SK-N-SH (cell line): ENCODE measurements around the gene DCAF10. TPM values are rescaled to one million over a fixed set of nuclear protein-coding genes. Genes with fewer than 3 reads are reported as not detected.
"Not testable (repeated sequence)": the region's sequence is repeated elsewhere in the genome, so short reads cannot be mapped to it uniquely, and the experiment has no call there.

Source experiments
- CTCF ChIA-PET: fragments of 300-600, 350-600 bp; formaldehyde crosslinking; extraction: SDS; loops from one replicate; lab custom pipeline; 2021; lab: Yijun Ruan, JAX
- POLR2A ChIA-PET: fragments of 350-600 bp; sonication (Branson Sonifier 250); formaldehyde crosslinking; extraction: SDS; loops from one replicate; lab custom pipeline; 2020; ENCODE audit warnings: antibody characterized with exemption, inconsistent platforms; lab: Yijun Ruan, JAX
- DNase-seq: peaks from one replicate; pipeline ENCODE4 v3.0.0; 2012
- H2AFZ ChIP-seq: fragments of 200-600 bp; sonication (generic); 2 replicates; pipeline ENCODE4 v1.8.1; 2016; ENCODE audit warnings: antibody characterized with exemption, mild to moderate bottlenecking, low read depth
- H3F3A ChIP-seq: fragments of 200-600 bp; sonication (generic); replicated peaks from 2 replicates; pipeline ENCODE3; 2016; ENCODE audit warnings: antibody characterized with exemption, mild to moderate bottlenecking; ENCODE audit not compliant: insufficient read depth
- H3K27ac ChIP-seq, 2 experiments: fragments of 200-500 bp in 1 of 2; fragments of 200-600 bp in 1 of 2; sonication (Bioruptor generic) in 1 of 2; sonication (generic), shearing (Covaris generic) in 1 of 2; 2 replicates each; pipeline versions ENCODE4 v1.5.1 to v1.6.1; 2014 to 2016; ENCODE audit warnings: low read depth in 2 of 2, inconsistent platforms in 1 of 2, low read length in 1 of 2, mild to moderate bottlenecking in 1 of 2, mixed read lengths in 1 of 2
- H3K27me3 ChIP-seq: fragments of 200-600 bp; sonication (generic), shearing (Covaris generic); 2 replicates; pipeline ENCODE4 v1.6.1; 2016; ENCODE audit warnings: mixed run types; ENCODE audit not compliant: insufficient read depth
- H3K36me3 ChIP-seq, 2 experiments: fragments of 200-500 bp in 1 of 2; fragments of 200-600 bp in 1 of 2; sonication (Bioruptor generic) in 1 of 2; sonication (generic) in 1 of 2; replicated peaks in 1 of 2; 2 replicates each; pipeline versions ENCODE3 to v1.5.1; 2014 to 2016; ENCODE audit warnings: low read length in 1 of 2, mild to moderate bottlenecking in 1 of 2; ENCODE audit not compliant: insufficient read depth in 2 of 2, control insufficient read depth in 1 of 2
- H3K4me1 ChIP-seq, 2 experiments: fragments of 200-500 bp in 1 of 2; fragments of 200-600 bp in 1 of 2; sonication (Bioruptor generic) in 1 of 2; sonication (generic), shearing (Covaris generic) in 1 of 2; 2 replicates each; pipeline versions ENCODE4 v1.5.1 to v1.6.1; 2014 to 2016; ENCODE audit warnings: low read depth in 1 of 2, low read length in 1 of 2, mixed run types in 1 of 2; ENCODE audit not compliant: insufficient read depth in 2 of 2, control insufficient read depth in 1 of 2
- H3K4me2 ChIP-seq: fragments of 200-600 bp; sonication (generic), shearing (Covaris generic); 2 replicates; pipeline ENCODE4 v1.6.1; 2017; ENCODE audit warnings: mixed run types
- H3K4me3 ChIP-seq, 2 experiments: fragments of 200-500 bp in 1 of 2; fragments of 200-600 bp in 1 of 2; sonication (Bioruptor generic) in 1 of 2; sonication (generic), shearing (Covaris generic) in 1 of 2; 2 replicates each; pipeline versions ENCODE4 v1.5.1 to v1.8.1; 2014 to 2016; ENCODE audit warnings: low read depth in 2 of 2, inconsistent platforms in 1 of 2, low read length in 1 of 2, mild to moderate bottlenecking in 1 of 2, mixed read lengths in 1 of 2, moderate library complexity in 1 of 2
- H3K79me2 ChIP-seq: fragments of 200-600 bp; sonication (generic); 2 replicates; pipeline ENCODE4 v1.8.1; 2017; ENCODE audit warnings: mild to moderate bottlenecking; ENCODE audit not compliant: insufficient read depth
- H3K9ac ChIP-seq: fragments of 200-600 bp; sonication (generic); 2 replicates; pipeline ENCODE4 v1.6.1; 2017; ENCODE audit warnings: mixed run types
- H3K9me2 ChIP-seq: fragments of 200-600 bp; sonication (generic); 2 replicates; pipeline ENCODE4 v1.6.1; 2017; ENCODE audit warnings: mixed run types
- H3K9me3 ChIP-seq: fragments of 200-600 bp; sonication (generic); 2 replicates; pipeline ENCODE4 v1.6.1; 2017; ENCODE audit warnings: mixed run types, mild to moderate bottlenecking, moderate library complexity
- H4K20me1 ChIP-seq: fragments of 200-600 bp; sonication (generic); 2 replicates; pipeline ENCODE4 v1.6.1; 2017; ENCODE audit warnings: mild to moderate bottlenecking, mixed run types; ENCODE audit not compliant: insufficient read depth
- EZH2phosphoT487 ChIP-seq: fragments of 200-600 bp; sonication (generic); IDR thresholded peaks from 2 replicates; pipeline ENCODE4 v1.6.1; 2017; ENCODE audit warnings: low read depth, mixed run types, mild to moderate bottlenecking, antibody characterized with exemption, moderate library complexity, borderline replicate concordance
- GATA2 ChIP-seq: sonication (generic); formaldehyde crosslinking; IDR thresholded peaks from 2 replicates; pipeline ENCODE4 v1.5.0; 2020; ENCODE audit warnings: mild to moderate bottlenecking, missing genetic modification reagents
- MXI1 ChIP-seq: IDR thresholded peaks from 2 replicates; pipeline ENCODE4 v1.6.1; 2012; ENCODE audit warnings: mild to moderate bottlenecking, low read depth, low read length, improper control_type of control experiment
- POLR2AphosphoS5 ChIP-seq: IDR thresholded peaks from 2 replicates; pipeline ENCODE4 v1.6.1; 2012; ENCODE audit warnings: low read depth, low read length
- RCOR1 ChIP-seq: fragments of 150-350 bp; IDR thresholded peaks from 2 replicates; pipeline ENCODE4 v1.6.1; 2017; ENCODE audit warnings: antibody characterized with exemption, low read length
- RXRA ChIP-seq: IDR thresholded peaks from 2 replicates; pipeline ENCODE4 v1.4.0; 2012; ENCODE audit warnings: low read depth, mild to moderate bottlenecking, borderline replicate concordance
- SIN3A ChIP-seq: IDR thresholded peaks from 2 replicates; pipeline ENCODE4 v1.6.1; 2012; ENCODE audit warnings: low read depth, mild to moderate bottlenecking, low read length, moderate library complexity, borderline replicate concordance
- WGBS: methylation state at CpG from one replicate; pipeline ENCODE4 v1.1.6; 2017; ENCODE audit warnings: low lambda C conversion rate; 5-methylcytosine and 5-hydroxymethylcytosine counted together
- polyA plus RNA-seq, 3 experiments: library from polyadenylated mRNA; depleted of rRNA; stranded (reverse); fragments of >200 nt; gene quantifications; 2 replicates each; pipeline ENCODE4 v1.2.3, GENCODE V29; 2012
- TF ChIP-seq, protein P1 (sequence below): IDR thresholded peaks from 2 replicates; pipeline ENCODE4; 2012
- TF ChIP-seq, protein P2 (sequence below): fragments of 200-600 bp; sonication (generic); IDR thresholded peaks from 2 replicates; pipeline ENCODE4 v1.6.1; 2017; ENCODE audit warnings: antibody characterized with exemption, mild to moderate bottlenecking, moderate library complexity

The DCAF10 gene
- polyA plus RNA-seq, 1 of the 3 experiments (the other 2 are of a cell fraction): 11.8 TPM

DNA sequence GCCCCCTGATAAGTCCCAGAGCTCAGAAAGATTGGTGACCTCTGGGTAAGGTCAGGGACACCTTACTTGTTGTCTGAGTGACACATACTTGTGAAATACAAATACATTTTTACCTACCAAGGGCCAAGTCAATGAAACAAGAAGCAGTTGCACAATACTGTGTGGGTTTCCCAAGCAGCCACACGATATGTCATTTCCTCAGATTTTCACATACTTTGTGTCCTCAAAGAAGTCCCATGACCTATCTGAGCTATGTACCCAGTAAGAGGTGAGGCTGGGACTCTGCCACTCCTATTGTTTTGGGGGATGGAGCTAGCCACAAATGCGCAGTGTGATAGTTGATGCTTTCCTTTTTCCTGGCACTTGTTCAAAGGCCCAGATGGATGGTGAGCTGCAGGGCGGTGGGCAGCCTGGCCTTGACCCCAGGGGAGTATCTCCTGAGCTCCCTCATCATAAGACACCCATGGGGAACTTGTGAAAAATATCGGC is 108.1 kb downstream of the DCAF10 start:
- TF ChIP-seq SIN3A (no peak), MXI1 (no peak), POLR2AphosphoS5 (no peak), EZH2phosphoT487 (no peak), GATA2 (no peak)
- POLR2A ChIA-PET: no interaction called here
- no peak overlapping the region for H3K27ac ChIP-seq
- peaks cover 0 to 3% of the 10 kb centered on the region in 2 experiments for H3K36me3 ChIP-seq
- H3K9me2 ChIP-seq: no peaks in the 10 kb centered on the region
- no peaks in the 10 kb centered on the region for H4K20me1 ChIP-seq
- peaks cover under 1% of the 10 kb centered on the region; the same call in 1 of the 2 replicates for H3K79me2 ChIP-seq
- H3K27me3 ChIP-seq: no peaks in the 10 kb centered on the region
- CTCF ChIA-PET: interaction anchor here (1.3 to 1.8 kb wide), 4 partner anchors 15 to 509 kb away, joined by 3 to 7 read pairs (median 5); no protein-coding TSS in a partner anchor
- H3K9me3 ChIP-seq: no peaks in the 10 kb centered on the region
- peaks cover 4 to 10% of the 10 kb centered on the region in 2 experiments; a peak in 1 of 4 replicates for H3K4me1 ChIP-seq
- H3K4me3 ChIP-seq: no peak overlapping the region
- no peak overlapping the region for H2AFZ ChIP-seq
- H3K9ac ChIP-seq: no peak overlapping the region
- no peak for DNase-seq
- 95% methylated on average over 4 of the region's 4 CpGs for WGBS
- H3K4me2 ChIP-seq: no peak overlapping the region
- peaks cover 4% of the 10 kb centered on the region for H3F3A ChIP-seq

DNA sequence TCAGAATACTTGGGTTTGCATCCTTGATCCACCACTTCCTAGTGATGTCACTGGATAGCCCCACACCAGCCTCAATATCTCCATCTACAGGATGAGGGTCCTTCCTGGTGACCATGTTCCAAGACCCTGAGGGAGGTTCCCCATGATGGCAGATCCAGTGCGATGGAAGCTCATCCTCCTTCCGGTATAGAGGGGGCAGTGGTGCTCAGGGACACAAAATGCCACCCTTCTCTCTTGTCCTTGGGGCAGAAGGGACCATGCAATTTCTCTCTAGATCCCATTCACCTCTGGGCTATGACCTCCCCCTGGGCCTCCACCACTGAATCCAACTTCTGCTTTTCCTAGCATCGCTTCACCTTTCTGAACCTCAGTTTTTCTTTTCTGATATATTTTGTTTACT is 108.7 kb downstream of the DCAF10 start:
- CTCF ChIA-PET: interaction anchor here (1.3 to 1.8 kb wide), 4 partner anchors 15 to 509 kb away, joined by 3 to 7 read pairs (median 5); no protein-coding TSS in a partner anchor
- POLR2A ChIA-PET: no interaction called here

DNA sequence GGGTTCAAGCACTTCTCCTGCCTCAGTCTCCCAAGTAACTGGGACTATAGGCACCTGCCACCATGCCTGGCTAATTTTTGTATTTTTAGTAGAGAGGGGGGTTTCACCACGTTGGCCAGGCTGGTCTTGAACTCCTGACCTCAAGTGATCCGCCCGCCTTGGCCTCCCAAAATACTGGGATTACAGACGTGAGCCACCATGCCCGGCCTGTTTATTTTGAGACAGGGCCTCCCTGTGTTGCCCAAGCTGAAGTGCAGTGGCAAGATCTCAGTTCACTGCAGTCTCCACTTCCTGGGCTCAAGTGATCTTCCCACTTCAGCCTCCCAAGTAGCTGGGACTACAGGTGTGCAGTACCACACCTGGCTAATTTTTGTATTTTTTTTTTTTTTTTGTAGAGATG is 109.2 kb downstream of the DCAF10 start:
- H3K9me2 ChIP-seq, H3K9ac ChIP-seq, H4K20me1 ChIP-seq, H3K4me2 ChIP-seq, POLR2A ChIA-PET, H3K9me3 ChIP-seq, H3K79me2 ChIP-seq, H3K36me3 ChIP-seq, H3K27me3 ChIP-seq, DNase-seq, H3K4me3 ChIP-seq, H3K27ac ChIP-seq, H3F3A ChIP-seq, H2AFZ ChIP-seq: not testable (repeated sequence)
- 93% methylated on average over 4 of the region's 5 CpGs for WGBS
- CTCF ChIA-PET: interaction anchor here (0.7 to 6.7 kb wide), 2 partner anchors 452 to 757 kb away, joined by 3 to 124 read pairs; no protein-coding TSS in a partner anchor
- H3K4me1 ChIP-seq: peaks cover 5 to 11% of the 10 kb centered on the region in 2 experiments; a peak in 1 of 4 replicates

More for the DNA sequence above, 108.7 kb downstream of the DCAF10 start:
- no peak for TF ChIP-seq RXRA
- TF ChIP-seq, protein P1, sequence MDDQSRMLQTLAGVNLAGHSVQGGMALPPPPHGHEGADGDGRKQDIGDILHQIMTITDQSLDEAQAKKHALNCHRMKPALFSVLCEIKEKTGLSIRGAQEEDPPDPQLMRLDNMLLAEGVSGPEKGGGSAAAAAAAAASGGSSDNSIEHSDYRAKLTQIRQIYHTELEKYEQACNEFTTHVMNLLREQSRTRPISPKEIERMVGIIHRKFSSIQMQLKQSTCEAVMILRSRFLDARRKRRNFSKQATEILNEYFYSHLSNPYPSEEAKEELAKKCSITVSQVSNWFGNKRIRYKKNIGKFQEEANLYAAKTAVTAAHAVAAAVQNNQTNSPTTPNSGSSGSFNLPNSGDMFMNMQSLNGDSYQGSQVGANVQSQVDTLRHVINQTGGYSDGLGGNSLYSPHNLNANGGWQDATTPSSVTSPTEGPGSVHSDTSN: no peak
- TF ChIP-seq, protein P2, sequence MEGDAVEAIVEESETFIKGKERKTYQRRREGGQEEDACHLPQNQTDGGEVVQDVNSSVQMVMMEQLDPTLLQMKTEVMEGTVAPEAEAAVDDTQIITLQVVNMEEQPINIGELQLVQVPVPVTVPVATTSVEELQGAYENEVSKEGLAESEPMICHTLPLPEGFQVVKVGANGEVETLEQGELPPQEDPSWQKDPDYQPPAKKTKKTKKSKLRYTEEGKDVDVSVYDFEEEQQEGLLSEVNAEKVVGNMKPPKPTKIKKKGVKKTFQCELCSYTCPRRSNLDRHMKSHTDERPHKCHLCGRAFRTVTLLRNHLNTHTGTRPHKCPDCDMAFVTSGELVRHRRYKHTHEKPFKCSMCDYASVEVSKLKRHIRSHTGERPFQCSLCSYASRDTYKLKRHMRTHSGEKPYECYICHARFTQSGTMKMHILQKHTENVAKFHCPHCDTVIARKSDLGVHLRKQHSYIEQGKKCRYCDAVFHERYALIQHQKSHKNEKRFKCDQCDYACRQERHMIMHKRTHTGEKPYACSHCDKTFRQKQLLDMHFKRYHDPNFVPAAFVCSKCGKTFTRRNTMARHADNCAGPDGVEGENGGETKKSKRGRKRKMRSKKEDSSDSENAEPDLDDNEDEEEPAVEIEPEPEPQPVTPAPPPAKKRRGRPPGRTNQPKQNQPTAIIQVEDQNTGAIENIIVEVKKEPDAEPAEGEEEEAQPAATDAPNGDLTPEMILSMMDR: no peak
- no peak for TF ChIP-seq RCOR1
- peaks cover 9 to 15% of the 10 kb centered on the region in 2 experiments; a peak in 1 of 4 replicates for H3K4me1 ChIP-seq
- H2AFZ ChIP-seq: no peak overlapping the region
- H3K9me2 ChIP-seq: no peaks in the 10 kb centered on the region
- no peaks in the 10 kb centered on the region for H3K79me2 ChIP-seq
- DNase-seq: no peak
- no peaks in the 10 kb centered on the region for H4K20me1 ChIP-seq
- H3K27ac ChIP-seq: no peak overlapping the region
- WGBS: 99% methylated on average over 3 of the region's 3 CpGs
- peaks cover 0 to 3% of the 10 kb centered on the region in 2 experiments for H3K36me3 ChIP-seq
- H3K27me3 ChIP-seq: no peaks in the 10 kb centered on the region
- peaks cover 4% of the 10 kb centered on the region for H3F3A ChIP-seq
- H3K4me2 ChIP-seq: no peak overlapping the region
- no peaks in the 10 kb centered on the region for H3K9me3 ChIP-seq
- no peak overlapping the region for H3K9ac ChIP-seq
- H3K4me3 ChIP-seq: no peak overlapping the region
